ENCODE data around the gene SDR39U1. TPM values are rescaled to one million over a fixed set of nuclear protein-coding genes. Genes with fewer than 3 reads are reported as not detected.
"Not testable (repeated sequence)": the region's sequence is repeated elsewhere in the genome, so short reads cannot be mapped to it uniquely, and the experiment has no call there.

Gene SDR39U1
- total RNA-seq, 1 donor = 13.7 TPM

- no peak overlapping the region for H3K4me3 ChIP-seq (ENCODE audit: low read depth, low read length)
- TF ChIP-seq, protein P1, sequence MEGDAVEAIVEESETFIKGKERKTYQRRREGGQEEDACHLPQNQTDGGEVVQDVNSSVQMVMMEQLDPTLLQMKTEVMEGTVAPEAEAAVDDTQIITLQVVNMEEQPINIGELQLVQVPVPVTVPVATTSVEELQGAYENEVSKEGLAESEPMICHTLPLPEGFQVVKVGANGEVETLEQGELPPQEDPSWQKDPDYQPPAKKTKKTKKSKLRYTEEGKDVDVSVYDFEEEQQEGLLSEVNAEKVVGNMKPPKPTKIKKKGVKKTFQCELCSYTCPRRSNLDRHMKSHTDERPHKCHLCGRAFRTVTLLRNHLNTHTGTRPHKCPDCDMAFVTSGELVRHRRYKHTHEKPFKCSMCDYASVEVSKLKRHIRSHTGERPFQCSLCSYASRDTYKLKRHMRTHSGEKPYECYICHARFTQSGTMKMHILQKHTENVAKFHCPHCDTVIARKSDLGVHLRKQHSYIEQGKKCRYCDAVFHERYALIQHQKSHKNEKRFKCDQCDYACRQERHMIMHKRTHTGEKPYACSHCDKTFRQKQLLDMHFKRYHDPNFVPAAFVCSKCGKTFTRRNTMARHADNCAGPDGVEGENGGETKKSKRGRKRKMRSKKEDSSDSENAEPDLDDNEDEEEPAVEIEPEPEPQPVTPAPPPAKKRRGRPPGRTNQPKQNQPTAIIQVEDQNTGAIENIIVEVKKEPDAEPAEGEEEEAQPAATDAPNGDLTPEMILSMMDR (IDR thresholded peaks at IDR 0.05; ENCODE audit: insufficient read depth, low read length) = no peak
- DNase-seq (ENCODE audit: low read depth) = no peak
Observed at GRCh38 chr14:24473211-24473610, 30.6 kb upstream of the SDR39U1 start.

- H3K4me3 ChIP-seq (ENCODE audit: low read depth, low read length) = not testable (repeated sequence)
Observed at GRCh38 chr14:24470450-24470849, 27.9 kb upstream of the SDR39U1 start.

DNA sequence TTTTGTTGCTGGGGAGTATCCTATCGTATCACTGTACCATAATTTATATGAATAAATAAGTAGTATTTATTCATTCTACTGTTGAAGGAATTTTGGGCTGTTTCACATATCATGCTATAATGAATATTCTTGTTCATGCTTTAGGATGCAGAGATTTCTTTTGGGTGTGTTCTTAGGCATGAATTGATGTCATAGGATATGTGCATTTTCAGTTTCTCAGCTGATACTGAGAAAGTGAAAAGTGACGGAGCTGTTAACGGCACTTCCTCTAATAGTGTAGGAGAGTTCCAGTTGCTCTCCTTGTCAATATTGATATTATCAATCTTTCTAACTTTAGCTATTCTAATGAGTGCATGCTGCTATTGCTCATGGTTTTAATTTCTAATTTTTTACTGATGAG, 23.2 kb upstream of the SDR39U1 start:
- no peak for DNase-seq (ENCODE audit: low read depth)
- TF ChIP-seq, protein P1 (IDR thresholded peaks at IDR 0.05; ENCODE audit: insufficient read depth, low read length) = no peak
- H3K4me3 ChIP-seq (ENCODE audit: low read depth, low read length) = no peak overlapping the region

More at GRCh38 chr14:24470450-24470849, 27.9 kb upstream of the SDR39U1 start:
- not testable (repeated sequence) for DNase-seq (ENCODE audit: low read depth)

- DNase-seq (ENCODE audit: low read depth) = no peak
- TF ChIP-seq, protein P1 (IDR thresholded peaks at IDR 0.05; ENCODE audit: insufficient read depth, low read length) = no peak
- no peak overlapping the region for H3K4me3 ChIP-seq (ENCODE audit: low read depth, low read length)
Observed at GRCh38 chr14:24465368-24465767, 22.8 kb upstream of the SDR39U1 start.

- TF ChIP-seq, protein P1 (IDR thresholded peaks at IDR 0.05; ENCODE audit: insufficient read depth, low read length) = no peak
- no peak for DNase-seq (ENCODE audit: low read depth)
- no peak overlapping the region for H3K4me3 ChIP-seq (ENCODE audit: low read depth, low read length)
Observed at GRCh38 chr14:24463884-24464785, 21.6 kb upstream of the SDR39U1 start.

- DNase-seq (ENCODE audit: low read depth) = no peak
- no peak overlapping the region for H3K4me3 ChIP-seq (ENCODE audit: low read depth, low read length)
- TF ChIP-seq, protein P1 (IDR thresholded peaks at IDR 0.05; ENCODE audit: insufficient read depth, low read length) = no peak
Observed at GRCh38 chr14:24463017-24463883, 20.7 kb upstream of the SDR39U1 start.

- no peak overlapping the region for H3K4me3 ChIP-seq (ENCODE audit: low read depth, low read length)
- DNase-seq (ENCODE audit: low read depth) = no peak
- TF ChIP-seq, protein P1 (IDR thresholded peaks at IDR 0.05; ENCODE audit: insufficient read depth, low read length) = no peak
Observed at GRCh38 chr14:24461336-24461735, 18.8 kb upstream of the SDR39U1 start.
